ENCODE results near the gene ANKDD1B. TPM values are rescaled to one million over a fixed set of nuclear protein-coding genes. Genes with fewer than 3 reads are reported as not detected.

The ANKDD1B gene
- total RNA-seq, 3 donors from 2014 or later (not counting 1 experiment from before 2014, with no cell fraction given): 0.52 to 0.66 (median 0.55) TPM

DNA sequence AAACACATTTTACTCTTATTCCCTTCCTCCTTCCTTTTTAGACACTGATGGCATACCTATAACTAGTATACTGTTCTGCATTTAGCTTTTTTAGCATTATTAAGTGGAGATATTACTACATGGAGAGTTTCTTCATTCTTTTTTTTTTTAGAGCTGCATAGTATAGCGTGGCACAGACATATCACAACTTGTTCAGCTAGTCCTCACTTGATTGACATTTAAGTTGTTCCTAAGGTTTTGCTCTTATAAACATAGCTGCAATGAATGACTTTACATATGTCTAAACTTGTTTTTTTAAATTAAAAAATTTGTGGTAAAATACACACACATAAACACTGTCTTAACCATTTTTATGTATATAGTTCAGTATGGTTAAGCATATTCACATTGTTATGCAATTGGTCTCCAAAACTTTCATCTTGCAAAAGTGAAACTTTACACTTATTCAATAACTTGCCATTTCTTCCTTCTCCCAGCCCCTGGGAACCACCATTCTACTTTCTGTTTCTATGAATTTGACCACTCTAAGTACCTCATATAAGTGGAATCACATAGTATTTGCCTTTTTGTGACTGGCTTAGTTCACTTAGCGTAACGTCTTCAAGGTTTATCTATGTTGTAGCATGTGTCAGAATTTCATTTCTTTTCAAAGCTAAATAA is 48.7 kb downstream of the ANKDD1B start:
- peaks cover 0 to 3% of the 10 kb centered on the region in 2 donors for H3K27me3 Mint-ChIP-seq (ENCODE audit: low read depth in 2 of 2)
- intact Hi-C loops (cut with micrococcal nuclease): no loop called here
- Histone ChIP-seq H3K27me3 (ENCODE audit: control insufficient read depth, insufficient read depth, low read length) (no peaks in the 10 kb centered on the region), H3K4me3 (ENCODE audit: low read length) (no peak overlapping the region), H3K9me3 (ENCODE audit: control insufficient read depth, insufficient read depth, low read length) (no peaks in the 10 kb centered on the region), H3K4me1 (ENCODE audit: control insufficient read depth, insufficient read depth, low read length) (no peaks in the 10 kb centered on the region), H3K36me3 (ENCODE audit: control insufficient read depth, insufficient read depth, low read length) (no peaks in the 10 kb centered on the region), H3K27ac (ENCODE audit: low read length) (no peak overlapping the region)
- peaks cover 0 to 11% of the 10 kb centered on the region in 2 donors for H3K4me1 Mint-ChIP-seq
- ATAC-seq (no peak), DNase-seq (no peak)
- WGBS (ENCODE audit: insufficient coverage): no CpG with 5 or more reads among the region's 3 CpGs
- TF ChIP-seq, protein P1, sequence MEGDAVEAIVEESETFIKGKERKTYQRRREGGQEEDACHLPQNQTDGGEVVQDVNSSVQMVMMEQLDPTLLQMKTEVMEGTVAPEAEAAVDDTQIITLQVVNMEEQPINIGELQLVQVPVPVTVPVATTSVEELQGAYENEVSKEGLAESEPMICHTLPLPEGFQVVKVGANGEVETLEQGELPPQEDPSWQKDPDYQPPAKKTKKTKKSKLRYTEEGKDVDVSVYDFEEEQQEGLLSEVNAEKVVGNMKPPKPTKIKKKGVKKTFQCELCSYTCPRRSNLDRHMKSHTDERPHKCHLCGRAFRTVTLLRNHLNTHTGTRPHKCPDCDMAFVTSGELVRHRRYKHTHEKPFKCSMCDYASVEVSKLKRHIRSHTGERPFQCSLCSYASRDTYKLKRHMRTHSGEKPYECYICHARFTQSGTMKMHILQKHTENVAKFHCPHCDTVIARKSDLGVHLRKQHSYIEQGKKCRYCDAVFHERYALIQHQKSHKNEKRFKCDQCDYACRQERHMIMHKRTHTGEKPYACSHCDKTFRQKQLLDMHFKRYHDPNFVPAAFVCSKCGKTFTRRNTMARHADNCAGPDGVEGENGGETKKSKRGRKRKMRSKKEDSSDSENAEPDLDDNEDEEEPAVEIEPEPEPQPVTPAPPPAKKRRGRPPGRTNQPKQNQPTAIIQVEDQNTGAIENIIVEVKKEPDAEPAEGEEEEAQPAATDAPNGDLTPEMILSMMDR (IDR thresholded peaks at IDR 0.05): no peak
- no peak overlapping the region for H3K4me3 Mint-ChIP-seq
- no peaks in the 10 kb centered on the region for H3K9me3 Mint-ChIP-seq
- peak overlapping the region in 1 of 2 donors; percentile 10 for H3K27ac Mint-ChIP-seq
- no peaks in the 10 kb centered on the region for H3K36me3 Mint-ChIP-seq

- H3K36me3 ChIP-seq (ENCODE audit: control insufficient read depth, insufficient read depth, low read length): no peaks in the 10 kb centered on the region
- DNase-seq (no peak), ATAC-seq (no peak)
- no peaks in the 10 kb centered on the region for H3K9me3 ChIP-seq (ENCODE audit: control insufficient read depth, insufficient read depth, low read length)
- no peaks in the 10 kb centered on the region for H3K9me3 Mint-ChIP-seq
- H3K4me3 ChIP-seq (ENCODE audit: low read length): no peak overlapping the region
- no peaks in the 10 kb centered on the region for H3K36me3 Mint-ChIP-seq
- no peaks in the 10 kb centered on the region for H3K4me1 ChIP-seq (ENCODE audit: control insufficient read depth, insufficient read depth, low read length)
- no peaks in the 10 kb centered on the region for H3K27me3 Mint-ChIP-seq (ENCODE audit: low read depth in 2 of 2)
- TF ChIP-seq, protein P1 (IDR thresholded peaks at IDR 0.05): no peak
- peaks cover 0 to 11% of the 10 kb centered on the region in 2 donors for H3K4me1 Mint-ChIP-seq
- no peak overlapping the region for H3K27ac Mint-ChIP-seq
- no peak overlapping the region for H3K27ac ChIP-seq (ENCODE audit: low read length)
- H3K27me3 ChIP-seq (ENCODE audit: control insufficient read depth, insufficient read depth, low read length): no peaks in the 10 kb centered on the region
- intact Hi-C loops (cut with micrococcal nuclease): no loop called here
- WGBS (ENCODE audit: insufficient coverage): 89% methylated on average over 15 of the region's 16 CpGs
- H3K4me3 Mint-ChIP-seq: no peak overlapping the region
These were observed 49.6 kb downstream of the ANKDD1B start for GRCh38 chr5:75660678-75661465.

GRCh38 chr5:75662061-75662460 is 50.8 kb downstream of the ANKDD1B start:
- H3K4me3 ChIP-seq (ENCODE audit: low read length): no peak overlapping the region
- Mint-ChIP-seq H3K27me3 (ENCODE audit: low read depth in 2 of 2) (no peaks in the 10 kb centered on the region), H3K4me1 (peaks cover 0 to 4% of the 10 kb centered on the region in 2 donors), H3K27ac (no peak overlapping the region), H3K36me3 (no peaks in the 10 kb centered on the region), H3K9me3 (no peaks in the 10 kb centered on the region), H3K4me3 (no peak overlapping the region)
- no peaks in the 10 kb centered on the region for H3K27me3 ChIP-seq (ENCODE audit: control insufficient read depth, insufficient read depth, low read length)
- intact Hi-C loops (cut with micrococcal nuclease): no loop called here
- H3K4me1 ChIP-seq (ENCODE audit: control insufficient read depth, insufficient read depth, low read length): no peaks in the 10 kb centered on the region
- H3K9me3 ChIP-seq (ENCODE audit: control insufficient read depth, insufficient read depth, low read length): no peaks in the 10 kb centered on the region
- no peaks in the 10 kb centered on the region for H3K36me3 ChIP-seq (ENCODE audit: control insufficient read depth, insufficient read depth, low read length)
- DNase-seq (no peak), ATAC-seq (no peak)
- WGBS (ENCODE audit: insufficient coverage): 100% methylated on average over 1 of the region's 2 CpGs
- no peak overlapping the region for H3K27ac ChIP-seq (ENCODE audit: low read length)
- TF ChIP-seq, protein P1 (IDR thresholded peaks at IDR 0.05): no peak
